Adrenal gland (tissue), 5 donors: Measurements from ENCODE around the gene IGSF11.

ENCODE experiments used
- CTCF ChIP-seq, 6 experiments: fragments of 450-650 bp in 4 of 6; fragments of 200-600 bp in 2 of 6; sonication (generic) in 1 of 6; IDR thresholded peaks; 1 replicate in 5 of 6; 2 replicates in 1 of 6; pipeline versions ENCODE4 v1.5.1 to v1.8.0; 2016 to 2021; ENCODE audit warnings: antibody characterized with exemption in 6 of 6, mild to moderate bottlenecking in 2 of 6, moderate library complexity in 1 of 6
- POLR2A ChIP-seq, 2 donors: fragments of 450-650 bp; IDR thresholded peaks; one replicate each; pipeline ENCODE4 v1.6.1; 2017; ENCODE audit warnings: antibody characterized with exemption in 2 of 2, mild to moderate bottlenecking in 2 of 2, moderate library complexity in 1 of 2
- donor health status: DM: no; HTN: no; CAD: no.

- peak; percentile 64 to 86 (median 81) for TF ChIP-seq CTCF (IDR thresholded peaks at IDR 0.05)
- no peak for TF ChIP-seq POLR2A (IDR thresholded peaks at IDR 0.05)
Measured at GRCh38 chr3:118882353-118882947, 152.2 kb downstream of the IGSF11 start.
